ENCODE data around the gene CA6. TPM values are rescaled to one million over a fixed set of nuclear protein-coding genes. Genes with fewer than 3 reads are reported as not detected.
A peak's percentile ranks its signal among the peaks of the same experiment; 100 is the strongest.
"Not testable (repeated sequence)": the region's sequence is repeated elsewhere in the genome, so short reads cannot be mapped to it uniquely, and the experiment has no call there.

Gene CA6
- total RNA-seq, 1 donor from 2014 or later: not detected

GRCh38 chr1:8911416-8912309 lies 34.0 kb upstream of the CA6 start:
- peak; percentile 58 to 67 for ATAC-seq
- no peak for DNase-seq
- no peak for TF ChIP-seq CTCF (IDR thresholded peaks at IDR 0.05)
- H3K36me3 ChIP-seq: no peaks in the 10 kb centered on the region
- H3K4me1 ChIP-seq: no peaks in the 10 kb centered on the region
- H3K4me3 ChIP-seq: no peak overlapping the region
- no peaks in the 10 kb centered on the region for H3K27me3 ChIP-seq (ENCODE audit: low read depth)
- H3K27ac ChIP-seq: peak overlapping the region; percentile 60
- intact Hi-C loops (cut with DNase I): loop anchor here (10.0 kb wide), 1 partner anchor 73 kb away; no protein-coding TSS in a partner anchor
- no peaks in the 10 kb centered on the region for H3K9me3 ChIP-seq

DNA sequence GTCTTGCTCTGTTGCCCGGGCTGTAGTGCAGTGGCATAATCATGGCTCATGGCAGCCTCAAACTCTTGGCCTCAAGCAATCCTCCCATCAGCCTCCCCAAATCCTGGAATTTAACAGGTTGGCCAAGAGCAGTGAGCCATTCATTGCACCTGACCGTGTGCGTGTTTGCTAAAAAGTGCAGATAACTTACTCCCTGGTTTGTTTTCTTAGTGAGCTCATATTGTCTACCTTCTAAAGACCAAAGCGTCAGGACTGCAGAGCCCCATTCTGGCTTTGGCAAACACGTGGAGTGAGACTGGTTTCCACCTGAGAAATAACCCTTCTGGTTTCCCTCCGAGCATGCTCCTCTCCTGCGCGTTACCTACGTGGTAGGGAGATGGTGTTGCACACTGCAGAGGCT lies 32.2 kb upstream of the CA6 start:
- Histone ChIP-seq H3K36me3 (no peaks in the 10 kb centered on the region), H3K4me1 (no peaks in the 10 kb centered on the region), H3K9me3 (no peaks in the 10 kb centered on the region), H3K4me3 (no peak overlapping the region), H3K27me3 (ENCODE audit: low read depth) (no peaks in the 10 kb centered on the region), H3K27ac (no peak overlapping the region)
- TF ChIP-seq CTCF (IDR thresholded peaks at IDR 0.05): no peak
- DNase-seq (no peak), ATAC-seq (peak in 1 of 2 donors; percentile 24)
- intact Hi-C loops (cut with DNase I): loop anchor here (10.0 kb wide), 1 partner anchor 71 kb away; no protein-coding TSS in a partner anchor

DNA sequence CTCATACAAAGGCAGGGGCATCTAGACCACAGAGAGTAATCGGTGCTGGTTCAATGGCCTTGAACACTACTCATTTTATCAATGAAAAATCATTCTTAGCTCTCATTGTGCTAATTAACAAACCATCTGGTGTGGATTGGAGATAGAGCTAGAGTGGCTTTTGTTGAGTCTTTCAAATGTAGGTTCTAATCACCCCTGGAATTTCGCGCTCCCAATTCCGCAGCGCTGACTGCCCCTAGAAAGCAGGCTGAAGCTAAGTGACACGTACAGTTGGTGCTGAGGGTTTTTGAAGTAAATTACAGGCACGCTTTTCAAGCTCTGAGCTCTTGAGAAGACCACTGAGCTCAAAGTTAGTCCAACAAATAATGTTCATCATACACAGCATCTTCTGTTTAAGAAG lies 31.2 kb upstream of the CA6 start:
- Histone ChIP-seq H3K27ac (no peak overlapping the region), H3K36me3 (no peaks in the 10 kb centered on the region), H3K27me3 (ENCODE audit: low read depth) (no peaks in the 10 kb centered on the region), H3K9me3 (no peaks in the 10 kb centered on the region), H3K4me1 (no peaks in the 10 kb centered on the region), H3K4me3 (no peak overlapping the region)
- ATAC-seq (no peak), DNase-seq (no peak)
- intact Hi-C loops (cut with DNase I): loop anchor here (10.0 kb wide), 1 partner anchor 70 kb away; no protein-coding TSS in a partner anchor
- TF ChIP-seq CTCF (IDR thresholded peaks at IDR 0.05): no peak

- no peak for TF ChIP-seq CTCF (IDR thresholded peaks at IDR 0.05)
- intact Hi-C loops (cut with DNase I): loop anchor here (10.0 kb wide), 1 partner anchor 69 kb away; no protein-coding TSS in a partner anchor
These were observed 30.2 kb upstream of the CA6 start for GRCh38 chr1:8915446-8915845.

DNA sequence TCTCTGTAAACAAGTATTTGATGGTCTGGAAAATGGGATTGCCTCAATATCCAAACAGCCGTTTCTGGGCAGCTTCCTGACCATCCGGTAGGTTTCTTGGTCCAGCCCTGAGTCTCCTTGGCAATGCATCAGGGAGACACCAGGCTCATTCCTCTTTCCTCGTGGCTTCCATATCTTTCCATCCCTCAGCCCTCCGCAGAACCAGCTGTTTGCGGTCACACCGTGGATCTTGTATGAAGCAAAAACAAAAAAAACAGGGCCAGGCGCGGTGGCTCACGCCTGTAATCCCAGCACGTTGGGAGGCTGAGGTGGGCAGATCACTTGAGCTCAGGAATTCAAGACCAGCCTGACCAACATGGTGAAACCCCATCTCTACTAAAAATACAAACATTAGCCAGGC lies 28.1 kb upstream of the CA6 start:
- intact Hi-C loops (cut with DNase I): loop anchor here (10.0 kb wide), 1 partner anchor 67 kb away; no protein-coding TSS in a partner anchor

More at GRCh38 chr1:8915446-8915845, 30.2 kb upstream of the CA6 start:
- no peak overlapping the region for H3K27ac ChIP-seq
- DNase-seq: no peak
- H3K36me3 ChIP-seq: no peaks in the 10 kb centered on the region
- no peaks in the 10 kb centered on the region for H3K4me1 ChIP-seq
- ATAC-seq: no peak
- H3K4me3 ChIP-seq: no peak overlapping the region
- no peaks in the 10 kb centered on the region for H3K9me3 ChIP-seq
- H3K27me3 ChIP-seq (ENCODE audit: low read depth): no peaks in the 10 kb centered on the region

DNA sequence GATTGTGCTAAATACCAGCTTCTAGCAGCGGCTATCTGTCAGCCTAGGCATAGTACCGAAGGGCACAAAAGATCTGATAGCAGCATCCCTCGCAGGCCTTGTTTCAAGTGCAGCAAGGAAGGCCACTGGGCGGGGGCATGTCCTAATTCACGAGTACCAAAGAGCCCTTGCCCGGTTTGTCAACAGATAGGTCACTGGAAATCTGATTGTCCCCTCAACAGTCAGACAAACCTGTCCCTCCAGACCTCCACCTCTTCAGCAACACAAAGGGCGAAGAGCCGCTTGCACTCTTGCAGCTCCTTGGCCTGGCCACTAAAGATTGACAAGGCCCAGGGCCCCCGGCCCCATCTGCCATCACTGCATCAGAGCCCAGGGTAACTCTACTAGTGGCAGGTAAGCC lies 22.7 kb upstream of the CA6 start:
- Histone ChIP-seq H3K36me3 (no peaks in the 10 kb centered on the region), H3K27me3 (ENCODE audit: low read depth) (no peaks in the 10 kb centered on the region), H3K4me1 (no peaks in the 10 kb centered on the region), H3K27ac (no peak overlapping the region), H3K4me3 (no peak overlapping the region), H3K9me3 (no peaks in the 10 kb centered on the region)
- intact Hi-C loops (cut with DNase I): no loop called here
- no peak for TF ChIP-seq CTCF (IDR thresholded peaks at IDR 0.05)
- DNase-seq (no peak), ATAC-seq (no peak)

More for the DNA sequence above, 28.1 kb upstream of the CA6 start:
- H3K9me3 ChIP-seq; H3K27ac ChIP-seq; ATAC-seq; H3K36me3 ChIP-seq; DNase-seq; H3K27me3 ChIP-seq (ENCODE audit: low read depth); H3K4me3 ChIP-seq; H3K4me1 ChIP-seq: not testable (repeated sequence)

Measured in lower lobe of right lung (tissue), 2 donors.